G401.6 (cell line): ENCODE measurements around the gene HSPB9.

ENCODE experiments used
- FAIRE-seq: peaks from 2 replicates; lab custom pipeline; 2012; peaks lifted over from hg19 to GRCh38; lab: Jason Lieb, UNC

The HSPB9 gene

DNA sequence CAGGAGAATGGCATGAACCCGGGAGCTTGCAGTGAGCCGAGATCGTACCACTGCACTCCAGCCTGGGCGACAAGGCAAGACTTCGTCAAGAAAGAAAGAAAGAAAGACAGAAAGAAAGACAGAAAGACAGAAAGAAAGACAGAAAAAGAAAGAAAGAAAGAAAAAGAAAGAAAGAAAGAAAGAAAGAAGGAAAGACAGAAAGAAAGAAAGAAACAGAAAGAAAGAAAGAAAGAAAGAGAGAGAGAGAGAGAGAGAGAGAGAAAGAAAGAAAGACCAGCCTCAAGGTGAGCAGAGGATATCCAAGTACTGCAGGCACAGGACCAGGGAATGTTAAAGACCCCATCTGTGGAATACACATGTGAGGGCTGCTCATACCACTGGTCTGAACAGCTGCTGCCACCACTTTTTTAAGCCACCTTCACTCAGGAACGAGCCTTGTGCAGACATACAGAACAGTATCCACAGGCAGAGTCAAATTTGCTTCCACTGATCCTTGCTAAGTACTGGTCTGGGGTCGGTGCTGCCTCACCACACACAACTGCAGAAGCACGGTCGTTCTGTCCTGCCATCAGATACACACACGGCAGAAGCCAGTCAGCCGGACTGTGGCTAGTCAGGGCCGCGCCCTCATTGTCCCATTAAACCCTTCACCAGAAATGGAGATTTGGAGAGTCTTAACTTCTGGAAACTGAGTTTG lies 24.5 kb downstream of the HSPB9 start:
- no peak for FAIRE-seq

DNA sequence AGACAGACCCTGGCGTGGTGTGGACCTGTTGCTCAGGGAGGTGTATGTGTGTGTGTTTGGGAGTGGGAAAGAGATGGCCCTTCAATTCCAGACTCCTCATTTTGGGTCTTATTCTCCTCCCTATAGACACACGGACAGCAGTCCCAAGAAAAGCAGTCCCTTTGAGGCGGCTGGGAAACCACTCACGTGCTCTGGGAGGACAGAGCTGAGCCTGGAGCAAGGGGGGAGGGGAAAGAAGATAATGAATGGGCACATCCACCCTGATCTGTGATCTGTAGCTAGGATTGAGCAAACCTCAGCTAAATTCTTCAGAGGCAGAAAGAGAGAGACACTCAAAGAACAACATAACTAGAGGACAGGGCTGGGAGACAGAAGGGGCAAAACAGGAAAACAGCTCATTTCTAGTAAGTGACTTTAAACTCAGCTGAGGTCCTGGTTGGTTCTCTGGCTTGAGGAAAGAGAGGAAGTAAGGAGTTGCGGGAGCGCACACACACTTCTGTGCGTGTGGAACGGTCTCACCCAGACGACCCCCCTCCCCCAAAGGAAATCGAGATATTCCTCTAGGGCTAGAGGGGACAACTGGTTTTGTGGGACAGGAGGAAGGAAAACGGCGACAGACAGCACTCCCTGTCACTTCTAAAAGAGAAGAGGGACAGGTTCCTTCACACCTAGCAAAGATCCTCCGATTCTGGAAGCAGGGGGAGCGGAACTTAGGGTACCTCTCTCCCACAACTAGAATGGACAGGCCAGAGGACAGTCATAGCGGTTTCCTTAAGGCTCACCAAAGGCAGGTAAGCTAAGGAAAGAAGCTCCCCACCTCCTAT lies 31.5 kb downstream of the HSPB9 start:
- no peak for FAIRE-seq

DNA sequence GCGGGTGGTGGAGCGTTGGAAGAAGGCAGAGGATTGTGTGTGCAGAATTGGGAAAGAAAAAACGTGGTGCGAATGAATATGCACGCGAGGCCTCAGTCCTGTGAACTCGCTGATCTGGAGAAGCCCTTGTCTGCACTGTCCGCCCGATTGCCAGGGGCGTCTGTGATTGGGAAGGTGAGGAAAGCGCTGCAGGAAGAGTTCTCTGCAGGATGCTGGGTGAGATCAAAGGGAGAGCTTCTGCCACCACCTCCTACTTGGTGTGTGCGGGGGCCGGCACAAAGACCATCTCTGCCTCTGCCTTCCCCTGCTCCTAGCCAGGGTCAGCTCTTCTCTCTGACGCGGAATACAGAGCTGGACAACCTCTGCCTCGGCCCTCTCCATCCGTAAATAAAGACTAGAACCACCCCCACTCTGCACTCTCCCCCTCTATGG lies 33.0 kb downstream of the HSPB9 start:
- no peak for FAIRE-seq

DNA sequence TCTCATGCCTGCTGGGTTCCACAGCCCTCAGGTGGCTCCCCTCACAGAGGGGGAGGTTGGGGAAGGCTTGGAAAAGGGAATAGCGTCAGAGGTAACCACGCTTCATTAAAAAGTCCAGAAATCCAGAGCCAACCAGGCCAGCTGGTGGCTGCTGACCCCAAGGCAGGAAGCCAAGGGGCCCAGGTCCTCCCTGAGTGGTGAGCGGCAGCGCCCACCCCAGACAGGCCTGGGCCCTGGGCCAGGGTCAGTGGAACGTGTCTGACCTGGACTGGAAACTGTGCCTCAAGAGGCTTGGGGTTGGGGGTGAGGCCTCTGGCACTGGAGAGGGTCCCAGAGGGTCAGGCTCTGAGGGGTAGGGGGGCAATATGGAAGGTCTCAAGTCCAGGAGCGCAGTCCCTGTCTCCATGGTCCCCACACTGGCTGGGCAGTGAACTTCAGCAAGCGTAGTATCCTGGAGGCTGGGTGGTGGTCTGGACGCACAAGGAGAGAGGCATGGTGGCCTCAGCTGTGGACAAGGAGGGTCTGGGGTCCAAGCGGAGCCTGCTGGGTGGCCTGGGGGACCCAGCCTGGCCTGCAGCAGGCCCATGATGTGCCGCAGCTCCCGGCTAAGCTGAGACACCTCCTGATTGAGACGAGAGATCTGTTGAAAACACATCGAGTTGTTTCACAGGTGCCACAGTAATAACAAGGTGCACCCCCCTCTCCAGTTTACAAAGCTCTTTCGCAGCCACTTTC lies 37.4 kb downstream of the HSPB9 start:
- FAIRE-seq, result no peak

DNA sequence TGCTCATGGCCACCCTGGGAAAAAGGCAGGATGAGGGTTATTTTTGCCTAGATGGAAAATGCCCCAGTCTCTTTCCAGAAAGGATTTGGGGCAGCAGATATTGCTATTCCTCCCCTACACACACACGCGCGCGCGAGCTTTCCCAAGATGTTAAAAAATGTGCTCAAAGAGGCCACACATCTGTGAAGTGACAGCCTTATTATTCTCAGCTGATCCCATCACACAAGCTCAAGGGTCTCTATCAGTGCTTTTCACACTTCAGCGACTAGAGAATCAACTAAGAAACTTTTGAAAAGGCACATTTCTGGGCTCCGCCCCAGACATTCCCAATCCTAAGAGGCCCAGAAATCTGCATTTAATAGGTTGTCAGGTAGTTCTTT lies 37.9 kb downstream of the HSPB9 start:
- FAIRE-seq, result no peak

DNA sequence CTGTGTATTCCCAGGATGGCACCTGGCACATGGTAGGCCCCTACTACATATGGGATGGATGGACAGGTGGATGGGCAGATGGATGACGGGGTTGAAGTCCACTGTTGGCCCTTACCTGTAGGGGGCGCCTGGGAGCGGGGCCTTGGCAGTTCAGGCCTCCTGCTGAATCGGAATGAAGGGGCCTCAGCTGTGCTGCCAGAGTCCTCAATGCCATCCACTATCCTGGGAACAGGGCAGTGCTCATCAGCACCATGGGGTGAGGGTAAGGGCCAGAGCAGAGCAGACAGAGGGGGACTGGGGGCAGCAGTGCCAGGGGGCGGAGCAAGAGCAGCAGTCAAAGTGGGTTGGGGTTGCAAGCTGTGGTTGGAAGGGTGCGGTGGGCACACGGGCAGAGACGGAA lies 40.5 kb downstream of the HSPB9 start:
- no peak for FAIRE-seq

DNA sequence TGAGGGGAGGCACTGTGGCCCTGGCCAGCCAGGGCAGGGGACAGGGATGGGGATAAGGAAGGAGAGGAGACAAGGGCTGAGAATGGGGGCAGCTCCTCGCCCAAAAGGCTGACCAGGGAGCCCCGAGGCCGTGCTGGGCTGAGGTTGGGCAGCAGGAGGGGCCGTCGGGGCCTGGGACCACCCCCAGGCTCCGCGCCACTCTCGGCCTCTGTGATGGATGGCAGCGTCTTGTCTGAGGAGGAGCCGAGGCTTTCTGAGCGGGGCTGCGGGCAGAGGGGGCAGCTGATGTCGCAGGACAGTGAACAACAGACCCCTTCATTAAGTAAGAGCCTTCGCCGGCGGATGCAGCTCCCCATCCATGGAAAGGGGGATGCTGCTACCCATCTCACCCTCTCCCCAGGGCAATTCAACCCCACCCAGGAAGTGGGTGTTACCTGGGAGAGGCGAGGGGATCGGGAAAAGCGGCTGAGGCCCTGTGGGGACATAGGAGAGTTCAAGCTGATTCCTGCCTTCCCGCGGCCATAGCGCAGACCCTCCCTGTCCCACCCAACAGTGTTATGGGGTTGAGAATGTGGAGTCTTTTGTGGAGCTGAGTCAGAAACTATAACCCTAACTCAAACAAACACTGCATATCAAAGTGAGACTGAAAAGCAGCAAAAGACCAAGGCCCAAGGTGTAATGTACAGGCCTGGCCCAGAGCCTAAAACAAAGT lies 41.2 kb downstream of the HSPB9 start:
- FAIRE-seq, result no peak

DNA sequence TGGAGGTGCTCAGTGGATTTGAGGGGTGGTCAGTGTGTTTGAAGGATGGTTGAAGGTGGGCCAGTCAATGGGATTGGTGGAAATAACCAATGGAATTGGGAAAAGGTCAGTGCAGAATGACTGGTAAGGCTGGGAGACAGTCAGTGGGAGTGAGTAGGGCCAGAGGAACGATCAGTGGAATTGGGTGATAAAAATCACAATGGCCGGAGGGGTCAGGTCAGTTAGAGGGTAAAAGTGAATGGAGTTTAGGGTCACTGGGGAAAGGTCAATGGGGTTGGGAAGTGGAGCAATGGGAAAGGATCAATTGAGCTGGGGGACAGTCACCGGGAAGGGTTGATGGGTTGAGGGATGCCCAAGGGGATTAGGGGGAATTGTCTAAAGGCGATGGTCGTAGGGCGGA lies 43.1 kb downstream of the HSPB9 start:
- no peak for FAIRE-seq

DNA sequence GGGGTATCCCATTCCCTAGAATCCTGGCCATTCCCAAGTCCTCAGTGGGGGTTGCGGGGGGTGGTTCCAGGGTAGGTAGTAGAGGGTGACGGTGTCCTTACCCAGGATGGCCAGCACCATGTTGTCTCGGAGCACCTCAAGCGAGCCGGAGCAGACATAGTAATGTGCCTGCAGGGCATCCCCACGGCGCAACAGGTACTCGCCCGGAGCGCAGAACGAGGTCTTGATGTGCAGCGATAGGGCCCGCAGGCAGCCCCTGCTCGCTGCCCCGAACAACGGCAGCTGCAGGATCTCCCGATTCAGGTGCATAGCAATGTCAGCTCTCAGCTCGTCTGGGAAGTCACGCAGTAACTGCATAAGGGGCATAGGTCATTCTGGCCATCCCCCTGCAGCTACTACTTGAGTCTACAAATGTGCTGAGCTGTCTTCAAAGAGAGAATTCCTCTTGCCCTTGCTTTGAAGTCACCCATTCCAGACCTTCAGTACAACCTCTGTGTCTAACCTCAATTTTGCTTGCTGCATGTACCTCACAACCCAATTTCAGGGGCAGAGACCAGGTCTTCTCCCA lies 43.7 kb downstream of the HSPB9 start:
- FAIRE-seq, result no peak

DNA sequence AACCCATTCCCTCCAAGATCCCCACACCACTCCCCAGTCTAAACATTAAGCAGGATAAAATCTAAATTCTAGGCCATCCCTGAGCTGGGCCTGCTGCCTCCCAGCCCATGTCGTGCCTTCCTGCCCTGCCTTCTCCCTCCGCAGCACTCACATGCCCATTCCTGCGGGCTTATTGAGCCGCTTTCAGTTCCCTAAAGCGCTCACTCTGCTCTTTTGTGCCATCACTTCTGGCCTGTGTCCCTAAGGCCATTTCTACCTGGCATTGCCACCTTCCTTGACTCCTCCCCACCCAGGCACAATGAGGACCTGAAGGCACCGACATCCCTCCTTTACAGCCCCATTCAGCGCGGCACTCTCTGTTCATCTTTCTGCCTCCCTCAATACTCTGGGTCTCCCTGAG lies 45.2 kb downstream of the HSPB9 start:
- FAIRE-seq, result no peak

DNA sequence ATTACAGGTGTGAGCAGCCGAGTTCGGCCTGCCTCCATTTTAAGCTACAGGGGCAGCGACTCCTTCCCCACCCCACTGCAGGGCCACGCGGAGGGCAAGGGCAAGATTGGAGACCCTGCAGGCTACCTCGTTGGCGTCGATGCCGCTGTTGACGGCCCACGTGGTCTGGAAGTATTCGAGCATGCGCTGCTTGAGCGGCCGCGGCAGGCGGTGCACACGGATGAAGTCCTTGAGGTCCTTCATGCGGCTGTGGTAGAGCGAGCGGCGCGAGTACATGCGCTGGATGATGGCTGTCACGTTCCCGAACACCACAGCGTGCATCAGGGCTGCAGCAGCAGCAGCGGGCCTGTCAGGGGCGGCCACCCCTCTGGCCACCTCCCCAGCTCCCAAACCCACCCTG lies 46.7 kb downstream of the HSPB9 start:
- no peak for FAIRE-seq

DNA sequence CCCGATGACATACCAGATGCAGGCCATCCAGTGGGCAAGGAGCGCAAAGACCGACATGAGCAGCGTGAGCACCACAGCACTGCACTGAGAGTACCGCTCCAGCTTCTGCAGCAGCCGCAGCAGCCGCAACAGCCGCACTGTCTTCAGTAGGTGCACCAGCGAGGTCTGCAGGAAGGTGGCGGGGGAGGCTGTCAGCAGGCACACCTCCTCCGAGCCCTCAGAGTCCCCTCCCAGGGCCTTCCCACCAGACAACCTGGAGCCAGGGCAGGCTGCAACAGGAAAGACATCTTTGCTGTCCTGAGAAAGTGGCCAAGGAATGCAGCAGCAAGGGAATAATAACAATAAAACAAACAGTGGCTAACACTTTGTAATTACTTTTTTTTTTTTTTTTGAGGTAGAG lies 49.2 kb downstream of the HSPB9 start:
- FAIRE-seq, result no peak
